GM12874 (cell line): ENCODE results near the gene ASPDH.

Experiments used
- TF ChIP-seq, protein P1 (sequence below): IDR thresholded peaks from 2 replicates; pipeline ENCODE4 v1.5.1; 2011; ENCODE audit warnings: low read depth, mild to moderate bottlenecking, control low read depth, low read length, moderate library complexity; ENCODE audit not compliant: insufficient read depth

Gene ASPDH

GRCh38 chr19:50556282-50557008, 42.7 kb upstream of the ASPDH start:
- TF ChIP-seq, protein P1, sequence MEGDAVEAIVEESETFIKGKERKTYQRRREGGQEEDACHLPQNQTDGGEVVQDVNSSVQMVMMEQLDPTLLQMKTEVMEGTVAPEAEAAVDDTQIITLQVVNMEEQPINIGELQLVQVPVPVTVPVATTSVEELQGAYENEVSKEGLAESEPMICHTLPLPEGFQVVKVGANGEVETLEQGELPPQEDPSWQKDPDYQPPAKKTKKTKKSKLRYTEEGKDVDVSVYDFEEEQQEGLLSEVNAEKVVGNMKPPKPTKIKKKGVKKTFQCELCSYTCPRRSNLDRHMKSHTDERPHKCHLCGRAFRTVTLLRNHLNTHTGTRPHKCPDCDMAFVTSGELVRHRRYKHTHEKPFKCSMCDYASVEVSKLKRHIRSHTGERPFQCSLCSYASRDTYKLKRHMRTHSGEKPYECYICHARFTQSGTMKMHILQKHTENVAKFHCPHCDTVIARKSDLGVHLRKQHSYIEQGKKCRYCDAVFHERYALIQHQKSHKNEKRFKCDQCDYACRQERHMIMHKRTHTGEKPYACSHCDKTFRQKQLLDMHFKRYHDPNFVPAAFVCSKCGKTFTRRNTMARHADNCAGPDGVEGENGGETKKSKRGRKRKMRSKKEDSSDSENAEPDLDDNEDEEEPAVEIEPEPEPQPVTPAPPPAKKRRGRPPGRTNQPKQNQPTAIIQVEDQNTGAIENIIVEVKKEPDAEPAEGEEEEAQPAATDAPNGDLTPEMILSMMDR, result peak; percentile 95

DNA sequence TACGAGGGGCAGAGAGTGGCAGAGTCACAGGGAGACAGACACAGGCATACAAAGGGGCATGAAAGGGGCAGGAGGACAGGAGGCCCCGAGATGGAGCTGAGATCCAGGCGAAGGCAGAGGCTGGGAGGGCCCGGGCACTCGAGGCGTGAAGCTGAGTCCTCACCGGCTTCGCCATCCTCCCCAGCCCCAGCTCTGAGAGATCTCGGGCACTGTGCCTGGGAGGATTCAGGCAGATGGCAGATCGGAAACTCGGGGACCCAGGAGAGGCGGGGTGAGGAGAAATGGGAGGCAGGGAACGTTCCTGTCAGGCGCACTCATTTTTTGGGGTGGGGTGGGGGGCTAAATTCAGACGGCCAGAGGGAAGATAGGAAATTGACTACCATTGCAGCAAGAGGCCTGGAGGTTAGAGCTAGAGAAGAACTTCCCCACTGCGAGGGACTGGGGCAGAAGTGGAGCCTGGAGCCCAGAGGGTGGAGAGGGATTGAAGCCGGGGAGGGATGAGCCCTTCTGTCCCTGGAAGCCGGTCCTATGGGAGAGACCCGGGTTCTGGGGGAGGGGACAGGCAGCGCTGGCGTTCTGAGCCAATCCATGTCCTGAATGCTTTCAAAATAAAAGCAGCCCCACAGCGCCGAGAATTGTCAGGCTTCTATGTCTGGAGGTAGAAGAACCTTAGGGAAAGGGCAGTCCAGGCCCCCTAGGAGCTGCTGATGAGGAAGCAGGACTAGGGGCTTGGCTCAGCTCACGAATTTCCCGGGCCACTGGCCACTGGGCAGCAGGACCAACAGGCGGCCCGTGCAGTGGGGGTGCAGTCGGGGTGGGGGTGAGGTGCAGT, 42.0 kb upstream of the ASPDH start:
- TF ChIP-seq, protein P1, result no peak

GRCh38 chr19:50555033-50555432, 41.3 kb upstream of the ASPDH start:
- TF ChIP-seq, protein P1, result no peak

- TF ChIP-seq, protein P1, result no peak
Observed at GRCh38 chr19:50554212-50554611, 40.5 kb upstream of the ASPDH start.

GRCh38 chr19:50553134-50553703, 39.5 kb upstream of the ASPDH start:
- TF ChIP-seq, protein P1, result no peak

GRCh38 chr19:50552540-50552939, 38.8 kb upstream of the ASPDH start:
- TF ChIP-seq, protein P1, result no peak

DNA sequence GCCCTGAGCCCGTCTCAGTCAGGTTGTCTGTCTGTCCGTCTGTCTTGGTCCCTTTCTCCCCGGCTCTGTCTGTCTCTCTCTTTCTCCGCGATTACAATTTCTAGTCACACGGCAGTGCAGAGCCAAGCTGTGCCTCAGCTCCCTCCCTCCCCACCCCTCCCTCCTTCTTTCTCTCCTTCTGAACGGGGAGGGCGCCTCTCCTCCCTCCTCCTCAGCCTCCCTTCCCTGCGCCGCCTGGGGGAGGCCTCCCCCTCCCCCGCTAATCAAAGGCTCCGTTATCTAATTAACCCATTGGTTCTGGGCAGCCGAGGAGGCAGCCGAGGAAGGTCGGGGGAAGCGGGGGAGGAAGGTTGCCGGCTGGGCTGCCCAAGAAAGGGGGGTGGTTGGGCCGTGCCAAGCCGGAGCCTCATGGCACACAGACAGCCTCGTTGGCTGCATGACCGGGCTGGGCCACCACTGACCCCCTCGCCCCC, 38.0 kb upstream of the ASPDH start:
- TF ChIP-seq, protein P1, result no peak
